ENCODE measurements around the gene MED9. TPM values are rescaled to one million over a fixed set of nuclear protein-coding genes. Genes with fewer than 3 reads are reported as not detected.
"Not testable (repeated sequence)": the region's sequence is repeated elsewhere in the genome, so short reads cannot be mapped to it uniquely, and the experiment has no call there.

MED9 gene
- total RNA-seq, 1 donor = 24.5 TPM

- DNase-seq (ENCODE audit: low read depth in 2 of 3, low spot score in 2 of 3) = not testable (repeated sequence)
Measured at GRCh38 chr17:17454700-17455099, 22.1 kb upstream of the MED9 start.

- DNase-seq (ENCODE audit: low read depth in 2 of 3, low spot score in 2 of 3) = no peak
Measured at GRCh38 chr17:17455173-17455572, 21.6 kb upstream of the MED9 start.

- DNase-seq (ENCODE audit: low read depth in 2 of 3, low spot score in 2 of 3) = no peak
Measured at GRCh38 chr17:17456251-17456650, 20.5 kb upstream of the MED9 start.

GRCh38 chr17:17457680-17458079 lies 19.1 kb upstream of the MED9 start:
- no peak for DNase-seq (ENCODE audit: low read depth in 2 of 3, low spot score in 2 of 3)

GRCh38 chr17:17460038-17460437 lies 16.8 kb upstream of the MED9 start:
- DNase-seq (ENCODE audit: low read depth in 2 of 3, low spot score in 2 of 3) = no peak

- no peak for DNase-seq (ENCODE audit: low read depth in 2 of 3, low spot score in 2 of 3)
Measured at GRCh38 chr17:17462048-17462824, 14.6 kb upstream of the MED9 start.

- no peak for DNase-seq (ENCODE audit: low read depth in 2 of 3, low spot score in 2 of 3)
Measured at GRCh38 chr17:17463821-17464220, 13.0 kb upstream of the MED9 start.

- DNase-seq (ENCODE audit: low read depth in 2 of 3, low spot score in 2 of 3) = not testable (repeated sequence)
Measured at GRCh38 chr17:17465878-17466277, 10.9 kb upstream of the MED9 start.

- no peak for DNase-seq (ENCODE audit: low read depth in 2 of 3, low spot score in 2 of 3)
Measured at GRCh38 chr17:17466511-17466910, 10.3 kb upstream of the MED9 start.

- no peak for DNase-seq (ENCODE audit: low read depth in 2 of 3, low spot score in 2 of 3)
Measured at GRCh38 chr17:17467016-17467415, 9.8 kb upstream of the MED9 start.

GRCh38 chr17:17467720-17468119 lies 9.1 kb upstream of the MED9 start:
- DNase-seq (ENCODE audit: low read depth in 2 of 3, low spot score in 2 of 3) = no peak

- no peak for DNase-seq (ENCODE audit: low read depth in 2 of 3, low spot score in 2 of 3)
Measured at GRCh38 chr17:17468217-17469010, 8.4 kb upstream of the MED9 start.

GRCh38 chr17:17469358-17469757 lies 7.4 kb upstream of the MED9 start:
- DNase-seq (ENCODE audit: low read depth in 2 of 3, low spot score in 2 of 3) = no peak

GRCh38 chr17:17469996-17470395 lies 6.8 kb upstream of the MED9 start:
- DNase-seq (ENCODE audit: low read depth in 2 of 3, low spot score in 2 of 3) = no peak

GRCh38 chr17:17472333-17472920 lies 4.4 kb upstream of the MED9 start:
- no peak for DNase-seq (ENCODE audit: low read depth in 2 of 3, low spot score in 2 of 3)

- no peak for DNase-seq (ENCODE audit: low read depth in 2 of 3, low spot score in 2 of 3)
Measured at GRCh38 chr17:17474341-17474740, 2.5 kb upstream of the MED9 start.

GRCh38 chr17:17479209-17479608 lies 2.4 kb downstream of the MED9 start:
- no peak for DNase-seq (ENCODE audit: low read depth in 2 of 3, low spot score in 2 of 3)

GRCh38 chr17:17480593-17481148 lies 3.9 kb downstream of the MED9 start:
- no peak for DNase-seq (ENCODE audit: low read depth in 2 of 3, low spot score in 2 of 3)

GRCh38 chr17:17481860-17482259 lies 5.1 kb downstream of the MED9 start:
- DNase-seq (ENCODE audit: low read depth in 2 of 3, low spot score in 2 of 3) = no peak

GRCh38 chr17:17484451-17484899 lies 7.7 kb downstream of the MED9 start:
- peak in 2 of 3 donors; percentile 23 to 26 for DNase-seq (ENCODE audit: low read depth in 2 of 3, low spot score in 2 of 3)

GRCh38 chr17:17485420-17485819 lies 8.6 kb downstream of the MED9 start:
- no peak for DNase-seq (ENCODE audit: low read depth in 2 of 3, low spot score in 2 of 3)

All from hematopoietic multipotent progenitor cell (in vitro differentiated cells).